ENCODE results near the gene DCAF12. TPM values are rescaled to one million over a fixed set of nuclear protein-coding genes. Genes with fewer than 3 reads are reported as not detected.
"Not testable (repeated sequence)": the region's sequence is repeated elsewhere in the genome, so short reads cannot be mapped to it uniquely, and the experiment has no call there.

The DCAF12 gene
- total RNA-seq, 2 experiments from 2014 or later: 51.1 to 56.7 TPM

DNA sequence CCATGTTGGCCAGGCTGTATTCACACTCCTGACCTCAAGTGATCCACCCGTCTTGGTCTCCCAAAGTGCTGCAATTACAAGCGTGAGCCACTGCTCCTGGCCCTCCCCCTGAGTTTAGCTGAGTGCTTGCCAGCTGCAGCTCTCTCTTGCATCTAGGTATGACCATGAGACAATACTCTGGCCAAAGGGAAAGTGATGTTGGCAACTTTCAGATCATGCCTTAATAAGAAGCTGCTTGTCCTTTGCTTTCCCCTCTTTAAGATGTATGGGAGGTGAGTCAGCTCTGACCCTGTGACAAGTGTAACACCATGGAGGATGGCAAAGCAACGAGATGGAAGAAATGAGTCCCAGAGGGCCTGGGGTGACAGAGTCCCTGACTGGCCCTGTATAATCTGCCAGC lies 18.7 kb upstream of the DCAF12 start:
- ChIA-PET POLR2A (interaction anchor here (1.5 kb wide), 1 partner anchor 20 kb away, joined by 3 read pairs; no protein-coding TSS in a partner anchor), CTCF (no interaction called here)
- no peak for ATAC-seq
- H3K9me3 Mint-ChIP-seq (ENCODE audit: insufficient read depth): no peaks in the 10 kb centered on the region
- peaks cover 4% of the 10 kb centered on the region for H3K27me3 Mint-ChIP-seq (ENCODE audit: low read depth)
- H3K4me3 Mint-ChIP-seq: no peak overlapping the region
- H3K36me3 Mint-ChIP-seq (ENCODE audit: low read depth): no peaks in the 10 kb centered on the region
- no peak for DNase-seq
- no peaks in the 10 kb centered on the region for H3K4me1 Mint-ChIP-seq (ENCODE audit: low read depth)
- no peak overlapping the region for H3K27ac Mint-ChIP-seq

DNA sequence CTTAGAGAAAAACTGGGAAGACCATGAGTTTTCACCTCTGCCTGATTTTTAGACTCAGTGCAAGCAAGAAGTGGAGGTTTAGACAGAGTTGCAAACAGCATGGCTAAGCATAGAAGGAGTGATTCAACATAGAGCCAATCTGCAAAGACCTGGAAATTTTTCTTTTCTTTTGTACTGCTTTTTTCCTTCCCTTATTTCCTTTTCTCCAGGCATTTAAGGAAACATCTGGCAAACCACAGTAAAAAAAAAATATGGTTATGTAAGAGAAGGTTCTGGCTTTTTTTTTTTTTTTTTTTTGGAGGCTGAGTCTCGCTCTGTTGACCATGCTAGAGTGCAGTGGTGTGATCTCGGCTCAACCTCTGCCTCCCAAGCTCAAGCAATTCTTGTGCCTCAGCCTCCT lies 16.6 kb upstream of the DCAF12 start:
- H3K27me3 Mint-ChIP-seq (ENCODE audit: low read depth): peaks cover 7% of the 10 kb centered on the region

DNA sequence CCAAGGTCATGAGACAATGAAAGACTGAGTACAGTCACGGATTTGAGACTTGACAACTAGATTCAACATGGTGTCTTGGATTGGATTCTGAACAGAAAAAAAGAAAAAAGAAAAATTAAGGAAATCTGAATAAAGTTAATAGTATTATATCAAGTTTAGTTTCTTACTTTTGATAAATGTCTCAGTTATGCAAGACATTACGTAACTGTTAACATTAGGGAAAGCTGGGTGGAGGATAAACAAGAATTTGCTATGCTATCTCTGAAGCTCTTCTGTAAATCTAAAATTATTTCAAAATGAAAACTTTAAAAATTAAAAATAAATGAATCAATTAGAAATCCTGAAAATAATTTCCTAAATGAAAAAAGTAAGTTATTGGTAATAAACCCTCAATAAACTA lies 14.4 kb upstream of the DCAF12 start:
- peaks cover 7% of the 10 kb centered on the region for H3K4me1 Mint-ChIP-seq (ENCODE audit: low read depth)
- H3K9me3 Mint-ChIP-seq (ENCODE audit: insufficient read depth): no peaks in the 10 kb centered on the region
- DNase-seq (no peak), ATAC-seq (no peak)
- ChIA-PET CTCF (no interaction called here), POLR2A (no interaction called here)
- H3K36me3 Mint-ChIP-seq (ENCODE audit: low read depth): no peaks in the 10 kb centered on the region
- H3K27me3 Mint-ChIP-seq (ENCODE audit: low read depth): peaks cover 7% of the 10 kb centered on the region
- no peak overlapping the region for H3K4me3 Mint-ChIP-seq
- H3K27ac Mint-ChIP-seq: no peak overlapping the region

More for the DNA sequence above, 16.6 kb upstream of the DCAF12 start:
- no peak overlapping the region for H3K4me3 Mint-ChIP-seq
- peaks cover 7% of the 10 kb centered on the region for H3K4me1 Mint-ChIP-seq (ENCODE audit: low read depth)
- no peaks in the 10 kb centered on the region for H3K36me3 Mint-ChIP-seq (ENCODE audit: low read depth)
- ChIA-PET POLR2A (no interaction called here), CTCF (no interaction called here)
- no peak for DNase-seq
- no peak for ATAC-seq
- no peak overlapping the region for H3K27ac Mint-ChIP-seq
- no peaks in the 10 kb centered on the region for H3K9me3 Mint-ChIP-seq (ENCODE audit: insufficient read depth)

DNA sequence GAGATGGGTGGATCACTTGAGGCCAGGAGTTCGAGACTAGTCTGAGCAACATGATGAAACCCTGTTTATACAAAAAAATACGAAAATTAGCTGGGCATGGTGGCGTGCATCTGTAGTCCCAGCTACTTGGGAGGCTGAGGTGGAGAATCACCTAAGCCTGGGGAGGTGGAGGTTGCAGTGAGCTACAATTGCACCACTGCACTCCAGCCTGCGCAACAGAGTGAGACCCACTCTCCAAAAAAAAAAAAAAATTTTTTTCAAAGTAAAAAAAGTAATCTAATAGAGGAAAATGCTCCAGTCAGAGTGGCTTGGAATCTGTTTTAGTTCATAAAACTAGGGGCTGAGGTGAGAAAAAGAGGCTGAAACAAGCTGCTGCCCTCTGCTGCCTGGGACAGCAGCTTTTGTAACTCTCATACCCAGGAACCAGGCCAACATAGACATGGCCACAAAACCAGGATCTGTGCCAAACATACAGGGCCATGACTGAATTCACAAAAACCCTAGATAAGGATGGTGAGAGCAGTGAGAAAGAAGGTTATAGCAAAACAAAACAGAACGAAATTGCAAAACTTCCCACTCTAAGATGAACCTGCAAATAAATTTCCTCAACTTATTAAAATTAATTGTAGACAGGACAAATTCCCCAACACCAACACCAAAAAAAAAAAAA lies 13.1 kb upstream of the DCAF12 start:
- Mint-ChIP-seq H3K4me3 (no peak overlapping the region), H3K27me3 (ENCODE audit: low read depth) (peaks cover 7% of the 10 kb centered on the region), H3K36me3 (ENCODE audit: low read depth) (no peaks in the 10 kb centered on the region), H3K27ac (no peak overlapping the region), H3K9me3 (ENCODE audit: insufficient read depth) (no peaks in the 10 kb centered on the region), H3K4me1 (ENCODE audit: low read depth) (peaks cover 7% of the 10 kb centered on the region)
- ChIA-PET POLR2A (no interaction called here), CTCF (interaction anchor here (0.8 kb wide), 1 partner anchor 114 kb away, joined by 3 read pairs; no protein-coding TSS in a partner anchor)
- DNase-seq: no peak
- ATAC-seq: no peak

DNA sequence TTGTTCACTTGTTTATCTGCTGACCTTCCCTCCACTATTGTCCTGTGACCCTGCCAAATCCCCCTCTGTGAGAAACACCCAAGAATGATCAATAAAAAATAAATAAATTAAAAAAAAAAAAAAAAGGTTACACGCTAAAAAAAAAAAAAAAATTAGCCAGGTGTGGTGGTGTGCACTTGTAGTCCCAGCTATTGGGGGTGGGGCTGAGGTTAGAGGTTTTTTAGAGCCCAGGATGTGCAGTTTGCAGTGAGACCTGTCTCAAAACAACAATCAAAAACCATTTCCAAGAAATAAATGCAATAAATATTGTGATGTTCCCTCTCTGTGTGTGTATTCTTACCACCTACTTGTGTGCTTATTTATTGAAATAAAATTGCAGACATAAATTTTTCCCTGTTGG lies 12.1 kb upstream of the DCAF12 start:
- POLR2A ChIA-PET; H3K9me3 Mint-ChIP-seq (ENCODE audit: insufficient read depth); H3K36me3 Mint-ChIP-seq (ENCODE audit: low read depth); H3K4me3 Mint-ChIP-seq; CTCF ChIA-PET; H3K4me1 Mint-ChIP-seq (ENCODE audit: low read depth); H3K27me3 Mint-ChIP-seq (ENCODE audit: low read depth); ATAC-seq: not testable (repeated sequence)
- peak; percentile 52 for DNase-seq
- peak overlapping the region; percentile 47 for H3K27ac Mint-ChIP-seq

DNA sequence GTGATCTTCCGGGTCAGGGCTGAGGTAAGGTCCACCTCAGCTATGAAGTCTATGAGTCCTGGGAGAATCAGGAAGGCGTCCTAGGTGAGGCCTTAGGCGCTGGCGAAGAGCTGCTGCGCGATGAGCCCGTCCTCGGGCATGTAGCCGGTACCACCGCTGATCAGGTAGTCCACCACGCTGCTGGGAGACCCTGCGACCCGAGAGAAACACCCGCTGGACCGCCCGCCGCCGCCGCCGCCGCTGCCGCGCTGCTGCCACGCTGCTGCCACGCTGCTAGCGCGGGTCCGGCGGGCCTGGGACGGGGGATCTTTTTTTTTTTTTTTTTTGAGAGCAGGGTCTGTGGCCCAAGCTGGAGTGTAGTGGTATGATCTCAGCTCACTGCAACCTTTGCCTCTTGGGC lies 8.0 kb upstream of the DCAF12 start:
- H3K27ac Mint-ChIP-seq: no peak overlapping the region
- no peak for DNase-seq
- peaks cover 4% of the 10 kb centered on the region for H3K4me1 Mint-ChIP-seq (ENCODE audit: low read depth)
- H3K9me3 Mint-ChIP-seq (ENCODE audit: insufficient read depth): no peaks in the 10 kb centered on the region
- no peak for ATAC-seq
- ChIA-PET CTCF (no interaction called here), POLR2A (no interaction called here)
- H3K36me3 Mint-ChIP-seq (ENCODE audit: low read depth): no peaks in the 10 kb centered on the region
- H3K27me3 Mint-ChIP-seq (ENCODE audit: low read depth): no peaks in the 10 kb centered on the region
- H3K4me3 Mint-ChIP-seq: no peak overlapping the region

DNA sequence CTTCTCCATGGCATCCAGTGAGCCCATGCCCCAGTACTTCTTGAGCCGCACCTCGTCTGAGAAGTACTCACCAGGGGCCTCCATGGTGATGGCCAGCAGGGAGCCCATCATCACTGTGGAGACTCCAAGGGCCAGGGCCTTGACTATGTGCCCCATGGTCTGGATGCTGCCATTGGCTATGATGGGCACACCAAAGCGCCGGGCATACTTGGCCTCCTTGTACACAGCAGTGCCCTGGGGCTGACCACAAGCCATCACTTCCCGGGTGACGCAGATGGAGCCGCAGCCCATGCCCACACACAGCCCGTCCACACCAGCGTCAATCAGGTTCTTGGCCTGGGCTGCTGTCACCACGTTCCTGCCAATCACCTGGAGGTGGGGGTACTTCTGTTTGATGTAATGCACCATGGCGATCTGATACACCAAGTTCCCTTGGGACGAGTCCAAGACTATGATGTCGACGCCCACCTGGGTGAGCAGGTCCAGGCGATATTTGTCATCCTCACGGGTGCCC lies 7.0 kb upstream of the DCAF12 start:
- Mint-ChIP-seq H3K4me3 (no peak overlapping the region), H3K36me3 (ENCODE audit: low read depth) (no peaks in the 10 kb centered on the region), H3K4me1 (ENCODE audit: low read depth) (no peaks in the 10 kb centered on the region), H3K9me3 (ENCODE audit: insufficient read depth) (no peaks in the 10 kb centered on the region), H3K27me3 (ENCODE audit: low read depth) (no peaks in the 10 kb centered on the region), H3K27ac (no peak overlapping the region)
- ChIA-PET CTCF (no interaction called here), POLR2A (no interaction called here)
- ATAC-seq (no peak), DNase-seq (no peak)

DNA sequence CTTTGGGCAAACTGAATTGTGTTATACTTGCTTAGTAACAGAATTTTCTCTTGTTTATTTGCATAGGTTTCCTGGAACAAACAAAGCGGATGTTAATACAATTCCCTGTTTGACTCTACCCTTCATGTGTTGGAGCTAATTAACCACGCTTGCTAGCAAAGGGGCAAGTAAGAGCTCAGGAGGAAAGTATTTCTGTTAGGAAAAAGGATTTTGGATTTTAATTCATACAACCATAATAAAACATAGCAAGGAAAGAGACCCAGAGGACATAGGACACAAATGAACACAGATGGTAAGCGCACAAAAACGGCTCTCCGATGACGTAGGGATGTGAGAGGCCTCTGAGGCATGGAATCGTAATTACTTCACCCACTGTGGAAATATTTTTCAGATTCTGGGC lies 5.1 kb upstream of the DCAF12 start:
- ATAC-seq: no peak
- Mint-ChIP-seq H3K36me3 (ENCODE audit: low read depth) (peaks cover under 1% of the 10 kb centered on the region), H3K4me1 (ENCODE audit: low read depth) (peaks cover 6% of the 10 kb centered on the region), H3K4me3 (no peak overlapping the region), H3K9me3 (ENCODE audit: insufficient read depth) (no peaks in the 10 kb centered on the region), H3K27ac (no peak overlapping the region), H3K27me3 (ENCODE audit: low read depth) (no peaks in the 10 kb centered on the region)
- no peak for DNase-seq
- POLR2A ChIA-PET: no interaction called here
- CTCF ChIA-PET: no interaction called here

DNA sequence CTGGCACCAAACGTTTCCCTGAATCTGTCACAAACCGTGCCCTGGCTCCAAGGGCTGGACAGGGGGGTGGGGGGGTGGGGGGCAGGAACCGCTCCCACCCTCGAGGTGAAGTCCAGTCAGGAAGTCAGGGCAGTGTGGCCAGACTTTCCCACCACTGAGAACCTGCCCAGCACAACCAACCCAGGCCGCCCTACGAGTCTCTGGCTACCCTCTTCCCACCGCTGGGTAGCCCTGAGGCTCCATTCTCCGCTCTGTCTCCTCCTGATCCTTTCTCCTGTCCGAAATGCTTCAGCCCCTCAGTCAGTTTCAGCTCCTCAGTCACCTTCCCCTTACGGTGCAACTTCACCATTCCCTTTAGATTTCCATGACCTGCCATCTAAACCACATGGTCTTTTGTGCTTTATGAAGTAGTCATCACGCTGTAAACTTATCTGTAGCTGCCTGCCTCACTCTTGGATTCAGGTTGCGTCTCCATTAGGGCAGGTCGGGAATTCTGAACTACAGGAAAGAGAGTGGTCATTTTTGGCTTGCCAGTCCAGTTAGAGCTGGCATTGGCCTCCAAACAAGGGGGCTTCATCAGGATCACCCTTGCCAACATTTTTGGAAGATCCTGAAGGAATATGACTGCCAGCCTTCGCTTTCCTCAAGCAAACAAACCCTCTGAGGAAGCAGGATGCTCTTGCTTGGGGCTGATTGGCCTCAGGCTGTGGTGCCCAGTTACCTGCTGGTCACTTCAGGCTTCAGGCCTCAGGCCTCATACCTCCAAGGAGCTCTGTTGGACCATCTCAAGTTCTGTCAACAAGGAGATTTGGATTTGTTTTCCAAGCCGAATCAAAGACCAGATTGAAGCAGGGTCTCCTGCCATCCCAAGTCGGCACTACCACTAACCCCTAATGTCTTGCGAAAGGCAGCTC lies 794 bp upstream of the DCAF12 start:
- DNase-seq: peak; percentile 22
- Mint-ChIP-seq H3K36me3 (ENCODE audit: low read depth) (peaks cover 35% of the 10 kb centered on the region), H3K4me1 (ENCODE audit: low read depth) (peaks cover 35% of the 10 kb centered on the region), H3K9me3 (ENCODE audit: insufficient read depth) (no peaks in the 10 kb centered on the region), H3K27ac (peak overlapping the region; percentile 96), H3K27me3 (ENCODE audit: low read depth) (no peaks in the 10 kb centered on the region), H3K4me3 (peak overlapping the region; percentile 99)
- ChIA-PET POLR2A (interaction anchor here (0.6 to 1.4 kb wide), 3 partner anchors 44 to 200 kb away, joined by 3 to 4 read pairs (median 4); partner anchors contain the start of gene UBAP1), CTCF (interaction anchor here (0.8 kb wide), 1 partner anchor 83 kb away, joined by 3 read pairs; no protein-coding TSS in a partner anchor)
- no peak for ATAC-seq

DNA sequence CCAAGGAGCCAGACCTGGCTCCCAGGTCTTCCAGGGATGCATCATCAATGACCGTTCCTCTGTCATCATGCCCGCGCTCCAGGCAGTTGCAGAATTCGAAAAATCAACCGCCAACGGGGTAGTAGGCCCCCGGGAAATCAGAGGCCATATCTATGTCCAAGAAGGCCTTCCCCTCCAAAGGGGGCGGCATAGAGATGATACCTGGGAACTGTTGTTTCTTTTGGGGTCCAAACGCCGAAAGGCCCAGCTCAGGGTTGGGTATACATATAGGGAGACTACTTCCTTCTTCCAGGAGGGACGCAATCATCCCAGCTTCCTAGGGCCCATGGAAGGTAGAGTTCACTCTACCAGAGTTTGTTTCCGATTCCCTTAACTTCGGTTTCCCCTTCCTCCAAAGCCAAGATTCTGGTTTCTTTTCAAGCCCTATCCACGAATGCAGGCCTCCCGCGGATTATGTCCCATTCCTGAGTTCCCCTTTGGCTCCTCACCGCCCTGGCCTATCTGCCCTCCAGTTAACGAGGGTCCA lies 754 bp downstream of the DCAF12 start:
- POLR2A ChIA-PET: interaction anchor here (1.4 kb wide), 1 partner anchor 53 kb away, joined by 4 read pairs; the partner anchor contains the start of gene UBAP1
- Mint-ChIP-seq H3K36me3 (ENCODE audit: low read depth) (peaks cover 47% of the 10 kb centered on the region), H3K27ac (peak overlapping the region; percentile 96), H3K27me3 (ENCODE audit: low read depth) (no peaks in the 10 kb centered on the region), H3K4me1 (ENCODE audit: low read depth) (peaks cover 46% of the 10 kb centered on the region), H3K4me3 (peak overlapping the region; percentile 99), H3K9me3 (ENCODE audit: insufficient read depth) (no peaks in the 10 kb centered on the region)
- no peak for ATAC-seq
- DNase-seq: peak; percentile 27
- CTCF ChIA-PET: interaction anchor here (1.0 to 1.7 kb wide), 3 partner anchors 125 to 388 kb away, joined by 3 to 7 read pairs (median 3); no protein-coding TSS in a partner anchor

DNA sequence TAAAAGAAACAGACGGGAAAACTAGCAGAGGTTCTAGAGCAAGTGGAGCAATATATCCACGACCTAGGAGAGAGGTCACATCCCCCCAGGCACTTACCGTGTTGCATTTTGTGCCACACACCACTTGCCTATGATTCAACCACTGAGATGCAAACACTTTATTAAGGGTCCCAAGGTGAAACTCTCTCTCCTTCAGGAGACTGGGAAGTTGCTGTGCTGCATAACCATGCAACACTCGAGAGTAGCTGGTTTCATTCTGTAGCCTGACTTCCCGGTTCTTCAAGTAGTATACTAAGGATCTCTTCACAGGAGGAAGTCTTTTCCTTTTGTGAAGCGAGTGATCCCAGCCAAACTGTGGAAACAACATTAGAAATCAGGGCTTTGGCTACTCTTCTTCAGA lies 1.6 kb downstream of the DCAF12 start:
- H3K27ac Mint-ChIP-seq: peak overlapping the region; percentile 96
- H3K36me3 Mint-ChIP-seq (ENCODE audit: low read depth): peaks cover 47% of the 10 kb centered on the region
- ChIA-PET POLR2A (no interaction called here), CTCF (interaction anchor here (1.7 kb wide), 1 partner anchor 128 kb away, joined by 7 read pairs; no protein-coding TSS in a partner anchor)
- H3K4me1 Mint-ChIP-seq (ENCODE audit: low read depth): peaks cover 46% of the 10 kb centered on the region
- no peaks in the 10 kb centered on the region for H3K9me3 Mint-ChIP-seq (ENCODE audit: insufficient read depth)
- no peak for DNase-seq
- no peaks in the 10 kb centered on the region for H3K27me3 Mint-ChIP-seq (ENCODE audit: low read depth)
- peak overlapping the region; percentile 99 for H3K4me3 Mint-ChIP-seq
- no peak for ATAC-seq

DNA sequence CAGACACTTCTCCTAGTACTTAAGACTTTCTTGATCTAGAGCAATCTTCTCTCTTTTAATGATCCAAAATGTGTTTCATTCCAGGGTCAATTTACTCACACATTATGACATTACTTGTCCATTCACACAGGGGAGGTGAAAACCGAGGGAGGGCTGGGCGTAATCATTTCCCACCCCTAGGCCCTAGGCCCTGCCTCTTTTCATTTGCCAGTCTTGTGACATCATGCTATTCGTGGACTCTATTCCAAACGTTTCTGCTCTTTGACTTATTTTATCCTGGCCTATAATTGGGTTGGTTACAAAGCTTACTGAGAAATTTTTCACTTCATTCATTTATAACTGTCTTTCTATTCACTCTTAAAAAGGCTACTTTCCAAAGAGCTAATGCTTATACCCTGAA lies 2.4 kb downstream of the DCAF12 start:
- Mint-ChIP-seq H3K36me3 (ENCODE audit: low read depth) (peaks cover 49% of the 10 kb centered on the region), H3K4me3 (peak overlapping the region; percentile 99), H3K27ac (peak overlapping the region; percentile 96), H3K27me3 (ENCODE audit: low read depth) (no peaks in the 10 kb centered on the region), H3K9me3 (ENCODE audit: insufficient read depth) (no peaks in the 10 kb centered on the region), H3K4me1 (ENCODE audit: low read depth) (peaks cover 46% of the 10 kb centered on the region)
- POLR2A ChIA-PET: no interaction called here
- CTCF ChIA-PET: no interaction called here
- ATAC-seq (no peak), DNase-seq (peak; percentile 40)
